ENCODE results near the gene COX7A2L.
A peak's percentile ranks its signal among the peaks of the same experiment; 100 is the strongest.
"Not testable (repeated sequence)": the region's sequence is repeated elsewhere in the genome, so short reads cannot be mapped to it uniquely, and the experiment has no call there.

COX7A2L gene

GRCh38 chr2:42360890-42361727 is at the start of gene COX7A2L:
Gene COX7A2L, minus strand, starts transcription at chr2:42361217. Its CDS starts 56 bp downstream, at chr2:42361161.
- peak; percentile 95 for DNase-seq (ENCODE audit: low read depth)

DNA sequence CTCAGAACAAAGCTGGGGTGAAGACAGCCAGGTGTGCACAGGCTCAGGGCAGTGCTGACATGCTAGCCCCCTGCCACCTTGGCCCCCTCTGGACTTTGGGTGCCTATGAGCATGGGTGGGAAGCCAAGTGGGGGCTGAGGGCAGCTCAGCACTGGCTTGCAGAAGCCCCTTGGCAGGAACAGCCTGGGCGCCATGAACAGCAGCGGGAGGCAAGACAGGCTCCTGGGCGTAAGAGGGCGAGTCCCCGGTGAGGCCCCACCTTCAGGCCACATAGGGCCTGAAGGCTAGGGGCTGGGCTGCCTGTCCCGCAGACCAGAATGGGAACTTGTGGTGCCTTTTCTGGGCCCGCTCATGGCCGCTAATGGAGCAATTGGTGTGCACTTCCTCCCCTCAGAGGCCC is 47.0 kb upstream of the COX7A2L start:
- no peak for DNase-seq (ENCODE audit: low read depth)

- no peak for DNase-seq (ENCODE audit: low read depth)
Measured at GRCh38 chr2:42407476-42407875, 46.5 kb upstream of the COX7A2L start.

DNA sequence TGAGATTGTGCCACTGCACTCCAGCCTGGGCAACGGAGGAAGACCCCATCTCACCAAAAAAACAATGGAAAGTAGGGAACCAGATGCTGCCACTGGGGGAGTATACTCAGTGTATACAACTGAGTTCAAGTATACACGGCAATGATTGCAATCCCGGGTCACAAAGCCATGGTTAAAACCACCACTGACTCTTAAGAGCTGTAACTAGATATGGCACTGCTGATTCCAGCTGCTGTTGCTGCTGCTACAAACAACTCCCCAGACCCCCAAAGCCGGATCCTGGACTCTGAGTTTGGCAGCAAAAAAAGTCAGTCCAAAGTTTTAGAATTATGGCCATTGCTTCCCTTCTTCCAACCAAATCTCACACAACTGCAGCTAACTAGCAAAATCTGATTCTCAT is 43.7 kb upstream of the COX7A2L start:
- DNase-seq (ENCODE audit: low read depth) = no peak

DNA sequence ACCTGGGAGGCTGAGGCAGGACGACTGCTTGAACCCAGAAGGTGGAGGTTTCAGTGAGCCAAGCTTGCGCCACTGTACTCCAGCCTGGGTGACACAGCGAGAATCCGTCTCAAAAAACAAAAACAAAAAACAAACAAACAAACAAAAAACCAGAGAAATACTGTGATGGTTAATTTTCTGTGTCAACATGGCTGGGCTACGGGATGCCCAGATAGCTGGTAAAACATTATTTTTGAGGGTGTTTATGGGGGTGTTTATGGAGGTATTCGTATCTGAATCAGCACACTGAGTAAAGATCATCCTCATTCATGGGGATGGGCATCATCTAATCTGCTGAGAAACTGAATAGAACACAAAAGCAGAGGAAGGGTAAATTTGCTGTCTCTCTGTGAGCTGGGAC is 40.8 kb upstream of the COX7A2L start:
- no peak for DNase-seq (ENCODE audit: low read depth)

GRCh38 chr2:42398052-42398451 is 37.0 kb upstream of the COX7A2L start:
- not testable (repeated sequence) for DNase-seq (ENCODE audit: low read depth)

DNA sequence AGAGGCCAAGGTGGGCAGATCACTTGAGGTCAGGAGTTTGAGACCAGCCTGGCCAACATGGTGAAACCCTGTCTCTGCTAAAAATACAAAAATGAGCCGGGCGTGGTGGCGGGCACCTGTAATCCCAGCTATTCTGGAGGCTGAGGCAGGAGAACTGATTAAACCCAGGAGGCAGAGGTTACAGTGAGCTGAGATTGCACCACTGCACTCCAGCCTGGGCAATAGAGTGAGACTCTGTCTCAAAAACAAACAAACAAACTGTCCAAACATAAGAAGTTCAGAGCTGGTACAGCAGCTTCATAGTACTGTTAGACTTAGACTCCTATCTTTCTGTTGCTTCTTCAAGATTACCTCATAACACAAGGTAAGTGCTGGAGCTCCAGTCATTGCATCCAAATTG is 32.3 kb upstream of the COX7A2L start:
- not testable (repeated sequence) for DNase-seq (ENCODE audit: low read depth)

DNA sequence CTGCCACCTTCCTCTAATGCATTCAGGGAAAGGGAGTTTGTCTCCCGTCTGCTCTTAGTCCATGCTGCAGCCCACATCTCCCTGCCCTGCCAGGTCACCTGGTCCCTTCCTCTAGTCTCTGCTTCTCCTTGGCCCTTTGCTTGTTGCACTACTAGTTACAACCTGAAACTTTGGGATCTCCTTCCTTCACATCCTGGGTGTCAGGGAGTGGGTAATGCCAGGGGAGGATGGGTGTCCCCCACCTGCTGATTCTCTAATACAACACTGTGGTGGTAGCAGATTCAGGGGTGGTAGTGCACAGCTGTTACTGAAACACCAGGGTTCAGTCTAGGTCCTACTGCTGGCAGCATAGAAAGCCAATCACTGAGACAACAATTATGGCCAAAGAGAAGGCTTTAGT is 31.2 kb upstream of the COX7A2L start:
- DNase-seq (ENCODE audit: low read depth) = no peak

- DNase-seq (ENCODE audit: low read depth) = no peak
Measured at GRCh38 chr2:42390401-42390969, 29.5 kb upstream of the COX7A2L start.

GRCh38 chr2:42386682-42387081 is 25.7 kb upstream of the COX7A2L start:
- DNase-seq (ENCODE audit: low read depth) = no peak

DNA sequence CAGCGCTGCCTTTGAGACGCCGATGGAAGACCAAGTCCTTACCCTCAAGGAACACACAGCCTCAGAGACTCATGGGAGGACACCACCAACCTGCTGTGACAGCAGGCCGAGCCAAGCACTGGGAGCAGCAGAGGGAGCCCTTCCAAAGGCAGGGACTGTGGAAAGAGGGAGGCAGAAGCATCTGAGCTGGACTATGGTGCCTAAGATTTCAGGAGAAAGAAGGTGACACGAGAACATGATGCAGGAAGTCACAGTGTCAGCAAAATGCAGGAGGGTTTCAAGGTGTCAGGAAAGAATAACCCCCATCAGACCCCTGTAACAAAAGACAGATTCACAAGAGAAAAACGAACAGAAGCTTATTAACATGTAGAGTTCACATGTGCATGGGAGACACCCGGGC is 24.2 kb upstream of the COX7A2L start:
- DNase-seq (ENCODE audit: low read depth) = no peak

GRCh38 chr2:42383855-42384530 is 23.0 kb upstream of the COX7A2L start:
- DNase-seq (ENCODE audit: low read depth) = no peak

GRCh38 chr2:42382144-42382543 is 21.1 kb upstream of the COX7A2L start:
- no peak for DNase-seq (ENCODE audit: low read depth)

DNA sequence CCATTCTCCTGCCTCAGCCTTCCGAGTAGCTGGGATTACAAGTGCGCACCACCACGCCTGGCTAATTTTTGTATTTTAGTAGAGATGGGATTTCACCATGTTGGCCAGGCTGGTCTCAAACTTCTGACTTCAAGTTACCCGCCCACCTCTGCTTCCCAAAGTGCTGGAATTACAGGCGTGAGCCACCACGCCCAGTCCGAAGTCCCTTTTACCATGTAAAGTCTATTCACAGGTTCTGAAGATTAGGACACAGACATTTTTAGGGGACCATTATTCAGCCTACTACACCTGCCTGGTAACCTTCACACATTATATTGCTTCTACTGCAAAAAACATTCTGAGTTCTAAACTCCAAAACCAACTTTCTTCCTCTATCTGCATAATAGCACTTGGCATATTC is 19.0 kb upstream of the COX7A2L start:
- DNase-seq (ENCODE audit: low read depth) = not testable (repeated sequence)

DNA sequence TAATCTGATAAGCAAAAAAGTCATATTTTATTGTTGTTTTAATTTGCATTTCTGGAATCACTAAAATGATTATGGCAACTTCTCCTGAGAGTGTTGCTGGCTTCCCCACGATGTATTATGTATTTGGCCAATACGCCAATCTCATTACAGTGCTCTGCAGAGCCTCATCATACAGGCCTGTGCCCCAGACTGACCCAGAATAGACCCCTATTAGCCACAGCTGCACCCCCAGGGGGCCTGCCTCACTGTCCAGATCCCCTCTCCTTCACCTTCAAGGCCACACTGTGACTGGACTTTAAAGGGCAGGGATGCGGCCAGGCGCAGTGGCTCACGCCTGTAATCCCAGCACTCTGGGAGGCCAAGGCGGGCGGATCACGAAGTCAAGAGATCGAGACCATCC is 17.4 kb upstream of the COX7A2L start:
- no peak for DNase-seq (ENCODE audit: low read depth)

- no peak for DNase-seq (ENCODE audit: low read depth)
Measured at GRCh38 chr2:42376758-42377157, 15.7 kb upstream of the COX7A2L start.

DNA sequence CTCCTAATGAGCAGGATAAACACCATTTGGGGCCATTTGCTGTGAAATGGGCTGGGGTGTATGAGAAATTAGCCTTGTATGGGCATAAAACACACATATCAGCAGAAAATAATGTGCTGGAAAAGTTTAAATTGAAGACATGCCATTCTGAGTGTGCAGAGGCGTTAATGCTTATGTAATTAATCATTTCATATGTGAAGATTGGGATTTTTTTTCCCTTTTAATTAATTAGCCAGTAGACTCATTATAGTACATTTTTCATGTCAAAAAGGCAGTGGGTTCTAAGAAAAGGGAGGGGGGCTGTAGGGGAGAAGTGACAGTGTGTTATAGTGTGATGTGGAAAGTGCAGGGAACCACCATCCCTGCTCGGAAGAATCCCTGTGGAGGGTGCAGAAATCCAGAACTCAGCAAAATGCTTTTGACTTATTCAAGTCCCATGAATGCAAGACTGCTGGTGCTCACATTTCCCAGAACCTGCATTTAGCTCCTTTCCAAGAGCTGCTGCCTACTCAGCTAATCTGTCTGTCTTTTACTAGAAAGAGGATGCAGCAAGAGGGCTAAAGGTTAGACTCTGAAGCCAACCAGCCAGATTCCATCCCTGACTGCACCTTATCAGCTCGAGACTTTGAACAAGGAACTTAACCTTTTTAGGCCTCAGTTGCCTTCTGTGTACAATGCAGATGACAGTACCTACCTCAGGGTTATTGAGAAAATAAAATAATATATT is 11.6 kb upstream of the COX7A2L start:
- no peak for DNase-seq (ENCODE audit: low read depth)

DNA sequence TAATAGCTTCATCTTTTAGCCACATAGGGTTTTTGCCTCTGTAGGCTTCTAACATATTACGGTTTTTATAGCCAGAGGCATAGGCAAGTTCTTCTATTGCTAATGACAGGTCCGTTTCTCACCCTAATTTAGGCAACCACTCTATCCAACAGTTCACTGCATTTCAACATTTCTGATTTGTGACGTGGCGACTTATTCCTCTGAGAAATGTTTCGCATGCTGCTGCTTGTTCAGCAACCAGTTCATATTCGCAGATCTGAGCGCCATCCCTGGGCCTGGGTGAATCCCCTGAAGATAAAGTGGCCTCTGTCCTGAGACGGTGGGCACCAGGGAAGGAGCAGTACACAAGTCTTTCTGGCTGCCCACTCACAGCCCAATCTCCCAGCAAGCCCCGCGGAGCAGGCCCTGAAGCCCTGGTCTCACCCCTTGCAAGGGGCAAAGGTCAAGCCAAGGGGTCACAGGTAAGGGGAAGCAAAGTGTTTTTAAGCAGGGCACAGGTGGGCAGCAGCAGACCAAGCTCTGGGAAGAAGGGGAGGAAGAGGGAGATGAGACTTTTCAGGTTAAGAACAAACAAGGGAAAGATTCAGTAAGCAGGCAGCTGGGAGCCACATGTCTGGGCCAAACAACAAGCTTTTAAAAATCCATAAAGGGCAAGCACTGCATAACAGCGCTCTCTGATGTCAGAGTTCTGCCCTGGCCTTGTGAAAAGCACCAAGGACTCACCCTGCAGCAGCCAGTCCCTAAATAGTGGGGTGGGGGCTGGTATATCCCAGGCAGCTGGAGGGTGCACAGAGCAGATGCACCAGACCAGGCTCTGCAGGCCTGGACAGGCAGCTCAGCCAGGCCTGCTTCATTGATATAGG is 10.8 kb upstream of the COX7A2L start:
- no peak for DNase-seq (ENCODE audit: low read depth)

DNA sequence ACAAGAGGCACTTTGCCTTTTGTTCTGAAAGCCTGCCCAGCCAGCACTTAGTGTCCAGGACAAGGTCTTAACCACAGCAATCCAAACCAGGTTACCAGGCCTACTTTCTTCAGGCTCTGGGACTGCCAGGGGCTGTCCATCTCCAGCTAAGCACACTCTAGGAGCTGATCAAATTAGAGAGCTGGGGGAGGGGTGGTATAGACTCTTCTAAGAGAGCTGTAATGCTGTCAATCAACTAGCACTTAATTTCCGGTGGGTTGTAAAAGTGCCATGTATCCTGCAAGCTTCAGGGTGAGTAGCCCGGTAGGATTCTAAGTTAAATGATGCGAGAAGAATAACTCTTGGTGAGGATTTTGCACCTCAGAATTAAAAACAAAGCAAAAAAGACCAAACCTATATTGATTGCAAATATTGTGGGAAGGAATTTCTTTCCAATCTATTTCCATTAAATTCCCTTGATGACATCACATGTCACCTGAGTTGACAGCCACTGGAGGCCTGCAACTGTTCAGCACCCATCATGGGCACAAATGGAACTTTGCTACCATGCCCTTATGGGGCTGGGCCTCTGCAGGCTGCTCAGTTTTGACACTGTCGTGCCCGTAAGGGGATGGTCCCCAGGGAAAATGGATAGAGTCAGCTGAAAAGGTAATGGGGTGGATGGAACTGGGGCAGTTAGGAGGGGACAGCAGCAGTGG is 8.7 kb upstream of the COX7A2L start:
- DNase-seq (ENCODE audit: low read depth) = no peak

DNA sequence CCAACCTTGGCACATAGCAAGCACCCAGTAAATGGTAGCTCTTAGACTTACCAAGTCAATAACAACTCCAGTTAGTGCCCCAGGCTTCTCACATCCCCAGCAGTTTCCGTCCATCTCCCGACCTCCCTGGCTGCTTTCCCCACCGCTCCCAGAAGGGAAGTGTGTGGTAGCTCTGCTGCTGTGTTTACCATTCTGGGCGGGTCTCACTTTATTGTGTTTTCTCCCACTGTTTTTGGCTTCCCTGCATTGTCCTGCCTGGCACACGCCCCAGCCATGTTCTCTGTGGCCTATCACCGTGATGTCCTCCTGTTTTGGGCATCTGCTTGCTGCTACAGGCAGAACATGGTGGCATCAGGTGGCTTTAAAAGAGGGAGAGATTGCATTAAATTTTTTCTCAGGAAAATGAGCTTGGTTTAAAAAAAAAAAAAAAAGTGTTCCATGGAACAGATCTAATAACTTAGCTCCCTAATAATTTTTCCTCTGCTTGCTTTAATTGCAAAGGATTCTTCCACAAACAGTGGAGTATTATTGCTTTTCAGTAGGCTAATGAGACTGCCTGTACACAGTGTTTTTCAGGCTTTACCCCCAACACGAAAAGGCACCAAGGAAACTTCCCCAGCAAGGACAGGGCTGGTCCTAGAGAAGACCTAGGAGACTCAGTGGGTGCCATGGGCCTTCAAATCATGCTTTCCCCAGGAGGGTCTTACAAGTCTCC is 8.0 kb upstream of the COX7A2L start:
- DNase-seq (ENCODE audit: low read depth) = no peak

All from activated T-cell treated with anti-CD3 and anti-CD28 coated beads for 1 hour (primary cell).